DMS153 treated with DMSO at 0.1 percent for 48 hours (cell line): ENCODE data around the gene ZFHX3.
A peak's percentile ranks its signal among the peaks of the same experiment; 100 is the strongest.
"Not testable (repeated sequence)": the region's sequence is repeated elsewhere in the genome, so short reads cannot be mapped to it uniquely, and the experiment has no call there.

Experiments
- DNase-seq: peaks from one replicate; lab custom pipeline; 2025; ENCODE audit not compliant: unreplicated experiment; lab: John Stamatoyannopoulos, UW

ZFHX3 gene

GRCh38 chr16:73047536-73048291, at the start of gene ZFHX3:
ZFHX3 (minus strand) TSS chr16:73048128; CDS start chr16:72960145, 87,983 bp downstream.
- DNase-seq = peak; percentile 17

DNA sequence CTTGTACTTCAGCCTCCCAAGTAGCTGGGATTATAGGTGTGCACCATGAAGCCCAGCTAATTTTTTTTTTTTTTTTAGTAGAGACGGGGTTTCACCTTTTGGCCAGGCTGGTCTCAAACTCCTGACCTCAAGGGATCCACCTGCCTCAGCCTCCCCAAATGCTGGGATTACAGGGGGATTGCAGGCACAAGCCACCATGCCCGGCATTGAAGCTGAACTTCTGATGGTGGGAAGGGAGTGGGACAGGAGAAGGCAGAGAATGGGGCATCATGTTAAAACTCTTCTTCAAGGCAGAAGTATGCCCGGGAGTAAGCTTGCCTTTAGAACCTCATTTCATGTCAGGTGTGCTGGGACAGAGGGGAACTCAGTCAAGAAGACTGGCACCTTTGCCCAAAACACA, 48.6 kb upstream of the ZFHX3 start:
- no peak for DNase-seq

- DNase-seq = peak; percentile 59
These were observed 48.0 kb upstream of the ZFHX3 start for GRCh38 chr16:73095885-73096421.

- no peak for DNase-seq
These were observed 47.4 kb upstream of the ZFHX3 start for GRCh38 chr16:73095142-73095820.

- DNase-seq = no peak
These were observed 46.4 kb upstream of the ZFHX3 start for GRCh38 chr16:73094371-73094770.

DNA sequence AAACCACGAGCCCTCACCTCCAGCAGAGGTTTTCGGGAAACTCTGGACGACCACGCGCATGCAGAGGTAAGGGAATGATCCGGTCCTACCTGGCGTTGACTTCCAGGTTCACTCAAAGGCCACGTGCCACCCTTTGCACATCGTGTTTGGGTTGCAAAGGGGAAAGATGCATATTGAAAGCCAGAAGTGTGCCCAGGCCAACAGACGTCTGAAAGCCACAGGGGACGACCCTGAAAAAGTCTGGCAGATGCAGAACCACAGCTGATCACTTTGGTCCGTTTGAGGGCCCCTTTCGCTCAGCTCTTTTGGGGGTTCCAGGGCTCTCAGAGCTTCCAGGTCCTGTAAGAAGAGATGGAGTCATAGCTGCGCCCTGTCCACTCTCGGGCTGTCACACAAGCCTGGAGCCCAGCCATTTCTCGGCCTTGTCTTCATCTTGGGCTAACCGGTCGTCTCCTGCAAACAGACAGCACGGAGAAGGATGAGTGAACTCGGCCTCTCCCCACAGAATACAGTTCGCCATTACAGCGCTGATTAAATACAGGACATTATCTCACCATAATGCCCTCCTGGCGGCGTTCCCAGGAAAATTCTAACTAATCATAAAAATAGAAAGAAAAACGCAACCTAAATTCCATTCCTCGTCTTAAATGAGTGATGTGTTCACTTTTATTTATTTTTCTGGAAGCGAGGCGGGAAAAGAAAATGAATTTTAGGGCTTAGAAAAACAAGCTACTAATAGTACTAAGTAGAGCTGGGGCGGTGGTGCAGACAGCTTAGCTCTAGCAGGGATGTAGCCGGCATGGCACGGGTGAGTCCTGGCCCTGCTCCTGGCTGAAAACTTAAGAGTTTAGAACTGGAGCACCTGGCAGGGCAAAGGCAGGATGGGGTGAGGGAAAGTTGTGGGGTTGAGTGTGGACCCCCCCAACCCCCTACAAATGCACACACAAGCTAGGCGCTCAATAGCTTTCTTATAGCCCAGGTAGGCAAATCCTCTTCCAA, 45.5 kb upstream of the ZFHX3 start:
- DNase-seq = no peak

GRCh38 chr16:73092236-73092781, 44.4 kb upstream of the ZFHX3 start:
- DNase-seq = no peak

- no peak for DNase-seq
These were observed 43.2 kb upstream of the ZFHX3 start for GRCh38 chr16:73091174-73091573.

DNA sequence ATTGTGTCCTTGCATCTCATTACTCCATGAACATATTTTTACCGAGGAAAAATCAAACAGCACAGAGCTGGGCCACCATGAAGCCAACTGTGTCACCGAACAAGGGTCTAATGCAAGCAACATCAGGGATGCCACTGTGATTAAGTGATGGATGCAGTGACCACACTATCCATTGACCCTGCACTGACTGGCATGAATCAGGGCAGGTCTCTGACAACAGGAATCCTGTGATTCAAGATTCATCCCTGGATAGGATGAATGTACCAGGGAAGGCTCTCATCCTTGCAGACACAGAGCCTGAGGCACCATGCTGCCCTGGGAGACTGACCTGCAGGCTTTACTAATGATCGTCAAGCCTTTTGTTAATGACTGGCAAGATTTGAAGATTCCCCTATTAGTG, 41.5 kb upstream of the ZFHX3 start:
- no peak for DNase-seq

GRCh38 chr16:73086108-73086507, 38.2 kb upstream of the ZFHX3 start:
- no peak for DNase-seq

DNA sequence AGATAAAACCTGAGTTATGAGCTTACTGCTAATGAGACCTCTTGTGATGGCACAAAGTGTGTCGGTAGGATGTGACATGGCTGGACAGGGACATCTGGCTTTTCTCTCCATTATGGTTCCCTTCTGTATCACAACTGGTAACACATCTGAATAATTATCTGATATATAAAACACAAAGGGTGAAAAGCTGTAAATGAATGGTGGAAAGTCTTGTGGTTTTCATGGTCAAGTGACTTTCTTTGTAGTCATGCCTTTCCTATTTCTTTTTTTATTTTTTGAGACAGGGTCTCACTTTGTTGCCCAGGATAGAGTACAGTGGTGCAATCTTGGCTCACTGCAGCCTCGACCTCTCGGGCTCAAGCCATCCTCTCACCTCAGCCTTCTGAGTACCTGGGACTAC, 35.3 kb upstream of the ZFHX3 start:
- no peak for DNase-seq

GRCh38 chr16:73082634-73083051, 34.7 kb upstream of the ZFHX3 start:
- not testable (repeated sequence) for DNase-seq

GRCh38 chr16:73080931-73081330, 33.0 kb upstream of the ZFHX3 start:
- no peak for DNase-seq

- DNase-seq = no peak
These were observed 28.4 kb upstream of the ZFHX3 start for GRCh38 chr16:73076324-73076810.

GRCh38 chr16:73074382-73074781, 26.5 kb upstream of the ZFHX3 start:
- DNase-seq = no peak

GRCh38 chr16:73072051-73072450, 24.1 kb upstream of the ZFHX3 start:
- DNase-seq = not testable (repeated sequence)

DNA sequence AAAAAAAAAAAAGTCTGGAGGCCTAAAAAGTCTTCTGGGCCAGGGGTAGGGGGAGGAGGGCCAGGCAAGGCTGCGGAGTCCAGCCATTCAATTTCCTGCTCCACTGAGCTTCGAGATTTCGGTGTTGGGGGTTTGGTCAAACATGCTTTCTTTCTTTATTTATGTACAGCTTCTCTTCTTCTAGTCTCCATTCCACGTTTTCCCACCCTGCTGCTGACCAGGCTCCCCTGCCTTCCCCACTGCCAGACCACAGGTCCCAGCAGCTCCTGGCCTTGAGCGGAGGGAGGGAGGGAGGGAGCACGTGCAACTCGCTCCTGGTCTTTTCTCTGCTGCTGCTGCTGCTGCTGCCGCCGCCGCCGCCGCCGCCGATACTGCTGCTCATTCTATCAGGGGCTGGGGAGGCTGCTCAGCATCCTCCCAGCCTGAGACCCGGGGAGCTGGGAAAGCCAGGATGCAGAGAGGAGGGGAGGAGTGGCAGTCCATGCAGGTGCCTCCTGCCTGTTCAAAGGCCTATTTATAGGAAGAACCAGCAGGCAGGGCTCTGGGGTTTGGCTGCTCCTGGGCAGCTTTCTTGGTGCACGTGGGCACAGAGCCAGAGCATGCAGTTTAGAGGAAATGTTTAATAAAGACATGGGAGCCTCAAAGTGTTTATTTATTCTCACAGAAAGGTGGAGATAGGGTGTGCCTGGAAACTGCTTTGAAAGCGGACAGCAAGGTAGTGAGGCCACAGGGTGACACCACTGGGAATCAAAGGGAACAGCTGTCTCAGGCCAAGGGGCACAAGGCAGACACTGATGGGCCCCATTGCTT, 23.4 kb upstream of the ZFHX3 start:
- peak; percentile 77 for DNase-seq

DNA sequence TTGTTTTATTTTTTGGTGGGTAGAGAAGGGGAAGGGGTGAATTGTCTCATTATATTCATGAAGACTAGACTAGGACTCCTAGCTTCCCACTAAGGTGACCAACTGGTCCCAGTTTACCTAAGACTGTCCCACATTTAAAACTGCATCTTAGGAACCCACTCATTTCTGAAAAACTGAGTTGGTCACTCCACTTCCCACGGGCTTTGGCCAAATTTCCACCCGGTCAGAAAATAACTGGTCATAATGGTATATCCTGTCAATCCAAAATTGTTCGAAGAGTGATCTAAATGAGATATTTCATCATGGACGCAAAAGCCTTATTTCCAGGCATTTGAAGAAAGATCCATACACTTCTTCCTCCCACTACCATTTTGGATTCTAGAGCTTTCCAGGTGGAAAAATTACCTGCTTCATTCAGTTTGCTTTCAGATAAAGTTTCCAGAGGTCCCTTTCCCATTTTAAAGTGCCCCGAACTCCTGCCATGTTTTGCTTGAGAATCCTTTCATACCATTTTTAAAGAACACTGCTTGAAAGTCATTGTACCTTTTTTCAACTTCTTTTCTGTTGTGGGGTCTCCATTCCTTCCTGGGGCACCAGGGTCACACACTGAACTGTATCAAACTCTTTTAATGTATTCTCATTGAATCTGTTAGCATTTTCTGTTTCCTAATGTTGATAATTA, 21.8 kb upstream of the ZFHX3 start:
- DNase-seq = no peak
